DMS 273 treated with DMSO at 0.1 percent for 48 hours (cell line): ENCODE measurements around the gene P3H4.

ENCODE experiments used
- DNase-seq: peaks from one replicate; lab custom pipeline; 2025; lab: John Stamatoyannopoulos, UW

P3H4 gene

DNA sequence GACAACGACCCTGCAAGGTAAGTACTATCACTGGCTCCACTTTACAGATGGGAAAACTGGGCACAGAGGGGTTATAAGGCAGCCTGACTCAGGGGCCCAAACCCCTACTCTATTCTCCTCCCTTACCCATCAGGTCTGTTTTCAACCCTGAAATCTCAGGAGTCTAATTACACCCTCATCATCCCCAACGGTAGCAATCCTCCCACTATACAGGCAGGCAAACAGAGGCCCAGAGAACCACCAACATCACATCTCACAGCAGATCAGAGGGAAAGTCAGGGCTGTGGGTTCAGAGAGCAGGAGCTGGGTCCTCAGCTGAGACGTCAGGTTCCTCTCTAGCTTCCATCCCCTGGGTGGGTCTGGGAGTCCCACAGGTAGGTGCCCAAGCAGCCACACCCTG, 41.8 kb downstream of the P3H4 start:
- DNase-seq, result no peak

- DNase-seq, result no peak
Observed at GRCh38 chr17:41769346-41769862, 42.3 kb downstream of the P3H4 start.

GRCh38 chr17:41768682-41769288, 43.0 kb downstream of the P3H4 start:
- no peak for DNase-seq

GRCh38 chr17:41767324-41768042, 44.3 kb downstream of the P3H4 start:
- DNase-seq, result no peak

- DNase-seq, result no peak
Observed at GRCh38 chr17:41766135-41766534, 45.6 kb downstream of the P3H4 start.

DNA sequence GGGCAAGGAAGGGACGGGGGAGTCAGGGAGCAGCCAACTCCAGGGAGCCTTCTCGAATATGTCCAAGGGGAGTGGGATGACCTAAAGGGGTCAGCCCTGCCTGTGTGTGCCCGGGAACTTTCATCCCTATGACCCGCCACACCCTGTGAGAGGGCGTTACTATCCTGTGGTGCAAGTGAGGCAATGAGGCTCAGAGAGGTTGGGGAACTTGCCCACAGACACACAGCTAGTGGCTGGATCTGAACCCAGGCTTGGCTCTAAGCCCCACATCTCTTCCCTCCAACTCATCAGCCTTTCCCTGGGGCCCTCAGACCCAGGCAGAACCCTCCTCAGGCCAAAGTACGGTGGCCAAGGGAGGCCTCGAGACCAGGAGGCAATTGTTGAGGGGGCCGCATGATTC, 48.4 kb downstream of the P3H4 start:
- DNase-seq, result no peak

DNA sequence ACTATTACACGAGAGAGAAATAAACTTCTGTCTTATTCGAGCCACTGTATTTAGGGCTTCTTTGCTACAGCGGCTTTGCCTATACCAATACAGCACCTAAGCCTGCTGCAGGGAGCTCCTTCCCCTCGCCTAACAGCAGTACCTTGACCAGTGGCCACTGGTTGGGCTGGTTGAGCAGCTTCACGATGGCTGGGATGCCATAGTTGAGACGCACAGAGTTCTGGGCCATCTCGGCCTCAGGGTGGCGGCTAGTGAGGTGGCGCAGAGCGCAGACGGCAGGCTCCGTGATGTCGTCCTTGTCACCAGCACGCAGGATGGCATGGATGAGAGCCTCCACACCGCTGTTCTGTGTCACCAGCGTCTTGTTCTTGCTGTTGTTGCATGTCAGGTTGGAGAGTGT, 48.9 kb downstream of the P3H4 start:
- DNase-seq, result no peak

- no peak for DNase-seq
Observed at GRCh38 chr17:41762391-41762790, 49.4 kb downstream of the P3H4 start.

GRCh38 chr17:41760878-41761277, 50.9 kb downstream of the P3H4 start:
- no peak for DNase-seq

- DNase-seq, result no peak
Observed at GRCh38 chr17:41758601-41759000, 53.1 kb downstream of the P3H4 start.

DNA sequence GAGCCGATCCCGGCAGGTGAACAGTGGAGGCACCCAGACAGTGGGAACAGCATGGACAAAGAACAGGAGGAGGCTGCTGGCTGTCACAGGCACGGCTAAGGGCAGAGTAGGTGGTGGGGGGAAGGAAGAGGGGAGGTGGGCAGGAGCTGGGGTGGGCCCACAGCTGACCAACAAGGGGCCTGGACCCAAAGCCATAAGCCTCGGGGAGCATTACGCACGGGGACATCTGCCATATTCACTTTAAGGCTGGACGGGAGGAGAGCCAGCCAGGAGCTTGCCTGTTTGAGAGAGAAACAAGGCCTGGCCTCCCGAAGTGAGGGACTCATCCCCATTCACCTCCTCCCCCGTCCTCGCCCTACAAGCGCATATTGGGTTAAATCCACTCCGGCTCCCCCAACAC, 57.7 kb downstream of the P3H4 start:
- DNase-seq, result no peak
